Large intestine (tissue), 3 donors: ENCODE measurements around the gene SMARCAL1. TPM values are rescaled to one million over a fixed set of nuclear protein-coding genes. Genes with fewer than 3 reads are reported as not detected.
A peak's percentile ranks its signal among the peaks of the same experiment; 100 is the strongest.

ENCODE experiments used
- DNase-seq, 2 donors: peaks; one replicate each; pipeline versions ENCODE4 v3.0.0 to v3.0.0-alpha.2; 2013
- H3K27ac ChIP-seq: one replicate; pipeline ENCODE4 v1.5.1; 2013; ENCODE audit warnings: low read length
- H3K27me3 ChIP-seq: 2 replicates; pipeline ENCODE4 v1.6.1; 2013; ENCODE audit warnings: low read length; ENCODE audit not compliant: control insufficient read depth, insufficient read depth
- H3K36me3 ChIP-seq: 2 replicates; pipeline ENCODE4 v1.6.1; 2013; ENCODE audit warnings: low read length; ENCODE audit not compliant: control insufficient read depth, insufficient read depth
- H3K4me1 ChIP-seq: one replicate; pipeline ENCODE4 v1.6.1; 2013; ENCODE audit warnings: low read length; ENCODE audit not compliant: control insufficient read depth, insufficient read depth
- H3K4me3 ChIP-seq: one replicate; pipeline ENCODE4 v1.5.1; 2013; ENCODE audit warnings: low read length
- H3K9me3 ChIP-seq: one replicate; pipeline ENCODE4 v1.6.1; 2013; ENCODE audit warnings: mild to moderate bottlenecking, low read depth, low read length, moderate library complexity; ENCODE audit not compliant: control insufficient read depth
- WGBS: methylation state at CpG from one replicate; pipeline ENCODE4 v1.1.5; 2013; ENCODE audit warnings: low lambda C conversion rate; ENCODE audit not compliant: insufficient coverage; 5-methylcytosine and 5-hydroxymethylcytosine counted together
- polyA plus RNA-seq: library from polyadenylated mRNA; unstranded; fragments of 120-200 nt; gene quantifications from one replicate; pipeline ENCODE4 v1.2.1, GENCODE V29; 2013

SMARCAL1 gene
- polyA plus RNA-seq, 1 donor, result 14.7 TPM

GRCh38 chr2:216499641-216500218, 87.4 kb downstream of the SMARCAL1 start:
- peaks cover 9% of the 10 kb centered on the region for H3K4me1 ChIP-seq
- H3K4me3 ChIP-seq, result peak overlapping the region; percentile 81
- peak overlapping the region; percentile 85 for H3K27ac ChIP-seq
- no peaks in the 10 kb centered on the region for H3K9me3 ChIP-seq
- no peak for DNase-seq
- 14% methylated on average over 1 of the region's 6 CpGs for WGBS
- no peaks in the 10 kb centered on the region for H3K27me3 ChIP-seq
- H3K36me3 ChIP-seq, result peaks cover 39% of the 10 kb centered on the region

DNA sequence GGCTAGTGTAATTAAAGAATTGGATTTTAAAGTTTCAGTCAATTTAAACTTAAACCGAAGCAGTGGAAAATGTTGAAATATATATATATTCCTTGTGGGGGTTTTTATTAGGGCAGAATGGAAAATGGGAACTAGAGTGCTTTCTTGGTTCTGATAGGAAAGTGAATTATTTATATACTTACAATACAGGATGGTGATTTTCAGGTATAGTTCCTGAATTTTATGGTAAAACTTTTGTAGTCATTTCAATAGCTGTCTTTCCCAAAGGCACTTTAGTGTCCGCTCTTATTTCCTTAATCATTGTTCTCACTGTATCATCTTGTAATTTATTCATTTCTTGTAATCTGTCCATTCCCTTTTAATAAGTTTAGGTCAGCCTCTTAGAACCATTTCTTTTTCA, 88.3 kb downstream of the SMARCAL1 start:
- Histone ChIP-seq H3K9me3 (no peaks in the 10 kb centered on the region), H3K36me3 (peaks cover 46% of the 10 kb centered on the region), H3K4me1 (peaks cover 9% of the 10 kb centered on the region), H3K4me3 (peak overlapping the region; percentile 81), H3K27ac (no peak overlapping the region), H3K27me3 (no peaks in the 10 kb centered on the region)
- WGBS, result 86% methylated on average over 1 of the region's 2 CpGs
- DNase-seq, result no peak

GRCh38 chr2:216501854-216502253, 89.6 kb downstream of the SMARCAL1 start:
- Histone ChIP-seq H3K36me3 (peaks cover 46% of the 10 kb centered on the region), H3K9me3 (no peaks in the 10 kb centered on the region), H3K27me3 (no peaks in the 10 kb centered on the region), H3K27ac (no peak overlapping the region), H3K4me1 (peaks cover 9% of the 10 kb centered on the region), H3K4me3 (no peak overlapping the region)
- WGBS, result no CpG with 5 or more reads among the region's 8 CpGs
- no peak for DNase-seq

DNA sequence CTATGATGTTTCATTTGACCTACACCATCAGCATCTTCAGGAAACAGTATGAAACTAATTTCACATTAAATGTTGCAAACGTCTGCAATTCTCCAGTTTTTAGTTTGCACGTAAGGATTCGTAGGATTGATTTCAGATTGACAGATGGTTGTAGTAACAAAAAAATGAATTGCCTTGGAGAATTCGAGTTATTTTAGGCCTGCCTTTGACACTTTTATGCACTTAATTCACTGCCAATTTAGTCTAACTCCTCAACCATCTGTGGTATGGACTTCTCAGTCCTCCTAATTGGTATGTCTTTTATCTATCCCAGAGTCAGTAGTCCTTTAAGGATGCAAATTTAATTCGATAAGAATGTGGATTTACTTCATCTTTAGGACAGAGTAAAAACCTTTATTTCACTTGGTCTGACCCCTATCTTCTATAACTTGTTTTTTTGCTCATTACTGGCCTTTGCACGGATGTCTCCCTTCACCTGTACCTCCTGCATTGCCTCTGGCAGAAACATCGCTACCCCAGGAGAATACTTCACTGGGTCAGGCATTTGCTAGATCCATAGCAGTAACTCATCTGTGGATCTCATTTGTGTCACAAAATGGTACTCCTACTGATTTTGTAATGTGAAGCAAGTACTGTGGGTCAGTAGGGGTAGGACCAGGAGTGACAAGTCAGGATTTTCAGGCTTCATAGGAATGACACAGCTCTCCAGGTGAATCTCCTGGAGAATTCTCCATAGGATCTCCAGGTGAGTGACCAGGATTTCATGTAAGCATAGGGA, 90.3 kb downstream of the SMARCAL1 start:
- Histone ChIP-seq H3K27me3 (no peaks in the 10 kb centered on the region), H3K9me3 (no peaks in the 10 kb centered on the region), H3K36me3 (peaks cover 46% of the 10 kb centered on the region), H3K27ac (no peak overlapping the region), H3K4me1 (peaks cover 9% of the 10 kb centered on the region), H3K4me3 (no peak overlapping the region)
- WGBS, result 87% methylated on average over 4 of the region's 7 CpGs
- DNase-seq, result no peak

GRCh38 chr2:216503159-216503629, 90.9 kb downstream of the SMARCAL1 start:
- WGBS, result 100% methylated on average over 1 of the region's 6 CpGs
- H3K4me1 ChIP-seq, result peaks cover 3% of the 10 kb centered on the region
- H3K27me3 ChIP-seq, result no peaks in the 10 kb centered on the region
- H3K9me3 ChIP-seq, result no peaks in the 10 kb centered on the region
- H3K36me3 ChIP-seq, result peaks cover 46% of the 10 kb centered on the region
- no peak overlapping the region for H3K4me3 ChIP-seq
- no peak for DNase-seq
- H3K27ac ChIP-seq, result no peak overlapping the region

DNA sequence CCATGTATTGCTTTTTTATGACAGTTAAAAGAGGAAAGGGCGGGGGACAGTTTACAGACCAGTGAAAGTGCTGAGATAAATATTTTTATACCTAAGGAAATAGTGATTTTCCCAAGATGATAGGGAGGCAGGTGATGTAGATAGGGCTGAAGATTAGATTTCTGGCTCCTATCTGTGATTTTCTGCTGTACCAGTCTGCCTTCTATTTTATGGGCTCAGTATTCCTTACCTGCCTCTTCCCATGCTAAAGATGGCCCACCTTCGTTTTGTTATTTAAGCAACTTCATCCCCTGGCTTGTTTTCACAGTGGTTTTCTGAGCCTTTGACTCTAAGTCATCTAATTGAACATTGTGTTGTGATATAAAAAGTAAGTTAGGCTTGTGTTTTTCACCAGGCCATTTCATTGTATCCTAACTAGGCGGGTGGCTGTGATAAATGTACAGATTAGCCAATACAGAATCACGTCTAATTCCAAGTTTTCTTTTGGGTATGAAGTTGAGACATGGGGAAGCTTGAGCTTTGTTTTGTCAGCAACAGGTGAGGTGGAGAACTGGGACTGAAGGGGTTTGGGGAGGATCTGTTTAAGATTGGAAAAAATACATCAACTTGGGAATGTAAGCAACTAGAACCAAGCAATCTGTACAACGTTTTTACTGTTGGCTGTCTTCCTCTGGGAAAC, 91.6 kb downstream of the SMARCAL1 start:
- WGBS, result no CpG with 5 or more reads among the region's 5 CpGs
- no peak for DNase-seq
- Histone ChIP-seq H3K9me3 (no peaks in the 10 kb centered on the region), H3K4me1 (peaks cover 3% of the 10 kb centered on the region), H3K27ac (no peak overlapping the region), H3K4me3 (no peak overlapping the region), H3K27me3 (no peaks in the 10 kb centered on the region), H3K36me3 (peaks cover 46% of the 10 kb centered on the region)

- WGBS, result no CpG with 5 or more reads among the region's 1 CpG
Measured at GRCh38 chr2:216504376-216504762, 92.1 kb downstream of the SMARCAL1 start.

DNA sequence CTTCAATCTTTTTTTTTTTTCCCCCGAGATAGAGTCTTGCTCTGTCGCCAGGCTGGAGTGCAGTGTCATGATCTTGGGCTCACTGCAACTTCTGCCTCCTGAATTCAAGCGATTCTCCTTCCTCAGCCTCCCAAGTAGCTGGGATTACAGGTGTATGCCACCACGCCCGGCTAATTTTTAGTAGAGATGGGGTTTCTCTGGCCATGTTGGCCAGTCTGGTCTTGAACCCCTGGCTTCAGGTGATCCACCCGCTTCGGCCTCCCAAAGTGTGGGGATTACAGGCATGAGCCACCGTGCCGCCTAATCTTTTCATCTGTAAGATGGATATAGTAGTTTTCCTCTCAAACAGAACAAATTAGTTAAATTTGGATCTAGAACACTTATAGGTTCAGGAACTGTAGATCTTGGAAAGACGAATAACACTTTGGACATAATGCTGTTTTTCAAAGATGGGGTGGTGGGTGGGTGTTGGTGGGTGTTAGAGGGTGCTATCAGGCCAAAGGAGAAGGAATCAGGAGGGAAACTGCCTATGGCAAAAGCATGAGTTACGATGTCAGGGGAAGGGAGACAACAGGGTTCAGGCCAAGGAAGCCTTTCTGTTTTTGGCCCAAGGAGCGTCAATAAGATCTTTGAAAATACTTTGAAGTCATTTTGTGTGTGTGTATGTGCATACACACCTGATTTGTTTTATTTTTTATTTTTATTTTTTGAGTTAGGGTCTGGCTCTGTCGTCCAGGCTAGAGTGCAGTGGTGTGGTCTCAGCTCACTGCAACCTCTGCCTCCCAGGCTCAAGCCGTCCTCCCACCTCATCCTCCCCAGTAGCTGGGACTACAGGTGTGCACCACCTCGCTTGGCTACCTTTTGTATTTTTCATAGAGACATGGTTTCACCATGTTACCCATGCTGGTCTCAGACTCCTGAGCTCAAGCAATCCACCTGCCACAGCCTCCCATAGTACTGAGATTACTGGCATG, 93.1 kb downstream of the SMARCAL1 start:
- no peaks in the 10 kb centered on the region for H3K27me3 ChIP-seq
- no peak overlapping the region for H3K27ac ChIP-seq
- H3K36me3 ChIP-seq, result peaks cover 37% of the 10 kb centered on the region
- H3K4me1 ChIP-seq, result peaks cover 3% of the 10 kb centered on the region
- no peaks in the 10 kb centered on the region for H3K9me3 ChIP-seq
- no peak for DNase-seq
- WGBS, result 100% methylated on average over 1 of the region's 15 CpGs
- H3K4me3 ChIP-seq, result no peak overlapping the region

More at GRCh38 chr2:216504376-216504762, 92.1 kb downstream of the SMARCAL1 start:
- DNase-seq, result no peak
- H3K27ac ChIP-seq, result no peak overlapping the region
- no peak overlapping the region for H3K4me3 ChIP-seq
- H3K27me3 ChIP-seq, result no peaks in the 10 kb centered on the region
- no peaks in the 10 kb centered on the region for H3K9me3 ChIP-seq
- peaks cover 46% of the 10 kb centered on the region for H3K36me3 ChIP-seq
- H3K4me1 ChIP-seq, result peaks cover 3% of the 10 kb centered on the region

DNA sequence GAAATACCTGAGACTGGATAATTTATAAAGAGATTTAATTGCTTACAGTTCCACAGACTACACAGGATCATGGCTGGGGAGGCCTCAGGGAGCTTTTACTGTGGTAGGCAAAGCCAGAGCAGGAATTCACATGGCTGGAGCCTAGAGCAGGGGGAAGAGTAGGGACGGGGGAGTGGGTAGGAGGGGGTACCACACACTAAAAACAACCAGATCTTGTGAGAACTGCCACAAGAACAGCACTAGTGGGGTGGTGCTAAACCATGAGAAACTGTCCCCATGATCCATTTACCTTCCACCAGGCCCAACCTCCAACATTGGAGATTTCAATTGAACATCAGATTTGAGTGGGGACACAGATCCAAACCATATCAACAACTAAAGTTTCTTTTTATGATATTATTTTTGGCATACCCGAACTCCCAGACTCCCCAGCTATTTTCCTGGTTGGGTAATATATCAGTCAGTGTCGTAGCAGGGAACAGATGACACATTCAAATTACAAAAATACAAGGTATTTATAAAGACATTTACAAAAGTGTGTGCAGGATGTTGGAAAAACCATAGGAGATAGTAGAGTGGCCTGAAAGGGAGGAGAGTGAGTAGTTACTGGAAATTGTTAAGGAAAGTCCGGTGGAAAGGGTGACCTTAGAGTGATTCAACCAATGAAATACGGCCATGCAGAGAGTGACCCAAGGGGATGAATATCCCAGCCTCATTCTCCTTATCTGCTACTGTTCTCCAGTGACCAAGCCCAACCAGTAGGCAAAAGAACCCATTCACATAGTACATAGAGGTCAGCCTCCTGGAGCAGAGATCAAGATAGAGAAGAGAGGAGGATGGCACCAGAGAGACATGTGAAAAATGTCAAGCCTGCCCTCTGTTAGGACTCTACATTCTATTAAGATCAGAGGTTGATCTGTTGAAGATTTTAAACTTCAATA, 95.2 kb downstream of the SMARCAL1 start:
- Histone ChIP-seq H3K9me3 (no peaks in the 10 kb centered on the region), H3K27ac (no peak overlapping the region), H3K27me3 (no peaks in the 10 kb centered on the region), H3K36me3 (peaks cover 20% of the 10 kb centered on the region), H3K4me1 (no peaks in the 10 kb centered on the region), H3K4me3 (no peak overlapping the region)
- no peak for DNase-seq
- 93% methylated on average over 2 of the region's 5 CpGs for WGBS
